RKO (cell line): ENCODE data around the gene CLIP1.
A peak's percentile ranks its signal among the peaks of the same experiment; 100 is the strongest.
"Not testable (repeated sequence)": the region's sequence is repeated elsewhere in the genome, so short reads cannot be mapped to it uniquely, and the experiment has no call there.

Experiments
- DNase-seq: peaks from one replicate; pipeline ENCODE4 v3.0.0-alpha.2; 2016; ENCODE audit warnings: low spot score

Gene CLIP1

GRCh38 chr12:122310626-122311333 lies 111.7 kb downstream of the CLIP1 start:
- DNase-seq, result no peak

GRCh38 chr12:122309564-122310121 lies 112.8 kb downstream of the CLIP1 start:
- DNase-seq, result no peak

GRCh38 chr12:122308811-122309210 lies 113.7 kb downstream of the CLIP1 start:
- DNase-seq, result no peak

- no peak for DNase-seq
These were observed 116.1 kb downstream of the CLIP1 start for GRCh38 chr12:122306407-122306806.

- DNase-seq, result no peak
These were observed 117.5 kb downstream of the CLIP1 start for GRCh38 chr12:122304924-122305323.

GRCh38 chr12:122303068-122303467 lies 119.4 kb downstream of the CLIP1 start:
- DNase-seq, result no peak

GRCh38 chr12:122298071-122298748 lies 124.3 kb downstream of the CLIP1 start:
- DNase-seq, result no peak

- DNase-seq, result no peak
These were observed 125.0 kb downstream of the CLIP1 start for GRCh38 chr12:122297494-122297893.

GRCh38 chr12:122295877-122296276 lies 126.6 kb downstream of the CLIP1 start:
- no peak for DNase-seq

- no peak for DNase-seq
These were observed 129.4 kb downstream of the CLIP1 start for GRCh38 chr12:122293081-122293480.

GRCh38 chr12:122291431-122291830 lies 131.0 kb downstream of the CLIP1 start:
- no peak for DNase-seq

GRCh38 chr12:122283680-122284079 lies 138.8 kb downstream of the CLIP1 start:
- DNase-seq, result no peak

GRCh38 chr12:122282061-122282460 lies 140.4 kb downstream of the CLIP1 start:
- DNase-seq, result no peak

- no peak for DNase-seq
These were observed 146.2 kb downstream of the CLIP1 start for GRCh38 chr12:122276242-122276641.

- DNase-seq, result no peak
These were observed 147.0 kb downstream of the CLIP1 start for GRCh38 chr12:122275459-122275858.

GRCh38 chr12:122266230-122266901 lies 156.1 kb downstream of the CLIP1 start, which contains the start of gene VPS33A:
VPS33A (minus strand) TSS chr12:122266494; CDS start chr12:122266408, 86 bp downstream.
- peak; percentile 97 for DNase-seq

- peak; percentile 56 for DNase-seq
These were observed 156.6 kb downstream of the CLIP1 start for GRCh38 chr12:122265886-122266229.

- DNase-seq, result peak; percentile 54
These were observed 157.0 kb downstream of the CLIP1 start for GRCh38 chr12:122265476-122265875.

- not testable (repeated sequence) for DNase-seq
These were observed 161.7 kb downstream of the CLIP1 start for GRCh38 chr12:122260735-122261134.

GRCh38 chr12:122258939-122259338 lies 163.5 kb downstream of the CLIP1 start:
- not testable (repeated sequence) for DNase-seq

- peak; percentile 49 for DNase-seq
These were observed 164.0 kb downstream of the CLIP1 start for GRCh38 chr12:122258462-122258861.

GRCh38 chr12:122250536-122250935 lies 171.9 kb downstream of the CLIP1 start:
- DNase-seq, result no peak

- DNase-seq, result no peak
These were observed 172.4 kb downstream of the CLIP1 start for GRCh38 chr12:122250047-122250446.
